Prostate gland (tissue), 2 donors: ENCODE results near the gene MPP3. TPM values are rescaled to one million over a fixed set of nuclear protein-coding genes. Genes with fewer than 3 reads are reported as not detected.

Experiments used
- DNase-seq: peaks from one replicate; pipeline ENCODE4 v3.0.0-alpha.2; 2019; ENCODE audit warnings: low spot score
- H3K27ac ChIP-seq, 2 donors: fragments of 200-600 bp; sonication (generic); 2 replicates each; pipeline ENCODE4 v1.5.1; 2017 to 2019
- H3K27me3 ChIP-seq: fragments of 200-600 bp; sonication (generic); replicated peaks from 2 replicates; pipeline ENCODE4 v1.5.1; 2019; ENCODE audit not compliant: insufficient read depth
- H3K36me3 ChIP-seq, 2 donors: fragments of 200-600 bp; sonication (generic); 1 replicate in 1 of 2; 2 replicates in 1 of 2; pipeline versions ENCODE4 v1.5.1 to v1.8.1; 2017 to 2019
- H3K4me1 ChIP-seq: fragments of 200-600 bp; sonication (generic); replicated peaks from 2 replicates; pipeline ENCODE4 v1.5.1; 2019
- H3K4me3 ChIP-seq, 2 donors: fragments of 200-600 bp; sonication (generic); 2 replicates each; pipeline ENCODE4 v1.5.1; 2017 to 2019
- H3K9me3 ChIP-seq: fragments of 200-600 bp; sonication (generic); 2 replicates; pipeline ENCODE4 v1.5.1; 2017
- CTCF ChIP-seq, 4 experiments: fragments of 200-600 bp in 2 of 4; fragments of 450-650 bp in 2 of 4; sonication (generic) in 2 of 4; IDR thresholded peaks; 1 replicate in 3 of 4; 2 replicates in 1 of 4; pipeline ENCODE4 v1.5.1; 2016 to 2019; ENCODE audit warnings: antibody characterized with exemption in 4 of 4, mild to moderate bottlenecking in 2 of 4, moderate library complexity in 2 of 4
- POLR2A ChIP-seq: fragments of 450-650 bp; IDR thresholded peaks from one replicate; pipeline ENCODE4 v1.6.1; 2016; ENCODE audit warnings: antibody characterized with exemption, mild to moderate bottlenecking
- POLR2AphosphoS5 ChIP-seq: sonication (generic); formaldehyde crosslinking; IDR thresholded peaks from one replicate; pipeline ENCODE4 v1.6.1; 2017; ENCODE audit warnings: antibody characterized with exemption
- WGBS: methylation state at CpG from one replicate; pipeline ENCODE4 v1.1.5; 2018; 5-methylcytosine and 5-hydroxymethylcytosine counted together
- intact Hi-C: fragments of 100-400 bp; cut with DNase I; formaldehyde crosslinking; loops from one replicate; pipeline ENCODE4 v1.14.2; 2022
- total RNA-seq, 2 donors: library from RNA; depleted of rRNA; stranded (reverse); fragments of >200 nt; gene quantifications; one replicate each; pipeline ENCODE4 v1.1.0, GENCODE V29; 2016

Gene MPP3
- total RNA-seq, 2 donors from 2014 or later, result 4.4 to 16.4 TPM

- H3K9me3 ChIP-seq, result no peaks in the 10 kb centered on the region
- no peaks in the 10 kb centered on the region for H3K4me1 ChIP-seq
- intact Hi-C loops, result loop anchor here (10.0 kb wide), 1 partner anchor 181 kb away; no protein-coding TSS in a partner anchor
- WGBS, result 94% methylated on average over 6 of the region's 6 CpGs
- H3K4me3 ChIP-seq, result no peak overlapping the region
- H3K27me3 ChIP-seq, result peaks cover 6% of the 10 kb centered on the region
- no peak overlapping the region for H3K27ac ChIP-seq
- no peaks in the 10 kb centered on the region for H3K36me3 ChIP-seq
- TF ChIP-seq POLR2A (no peak), POLR2AphosphoS5 (no peak), CTCF (IDR thresholded peaks at IDR 0.05) (no peak)
- DNase-seq, result no peak
Measured at GRCh38 chr17:43756201-43756600, 76.7 kb downstream of the MPP3 start.

- intact Hi-C loops, result loop anchor here (10.0 kb wide), 1 partner anchor 181 kb away; no protein-coding TSS in a partner anchor
- Histone ChIP-seq H3K4me3 (no peak overlapping the region), H3K36me3 (no peaks in the 10 kb centered on the region), H3K9me3 (no peaks in the 10 kb centered on the region), H3K27ac (no peak overlapping the region), H3K4me1 (no peaks in the 10 kb centered on the region), H3K27me3 (peaks cover 6% of the 10 kb centered on the region)
- DNase-seq, result no peak
- WGBS, result 5% methylated on average over 53 of the region's 60 CpGs
- TF ChIP-seq CTCF (IDR thresholded peaks at IDR 0.05) (no peak), POLR2A (no peak), POLR2AphosphoS5 (no peak)
Measured at GRCh38 chr17:43755389-43755875, 77.5 kb downstream of the MPP3 start.

GRCh38 chr17:43754947-43755346 lies 78.0 kb downstream of the MPP3 start:
- no peak overlapping the region for H3K4me3 ChIP-seq
- peaks cover 6% of the 10 kb centered on the region for H3K27me3 ChIP-seq
- H3K9me3 ChIP-seq, result no peaks in the 10 kb centered on the region
- WGBS, result 30% methylated on average over 21 of the region's 21 CpGs
- TF ChIP-seq CTCF (IDR thresholded peaks at IDR 0.05) (no peak), POLR2A (no peak), POLR2AphosphoS5 (no peak)
- H3K4me1 ChIP-seq, result no peaks in the 10 kb centered on the region
- H3K36me3 ChIP-seq, result no peaks in the 10 kb centered on the region
- no peak overlapping the region for H3K27ac ChIP-seq
- no peak for DNase-seq
- intact Hi-C loops, result loop anchor here (10.0 kb wide), 1 partner anchor 180 kb away; no protein-coding TSS in a partner anchor

- DNase-seq, result no peak
- Histone ChIP-seq H3K4me3 (no peak overlapping the region), H3K27ac (no peak overlapping the region), H3K36me3 (no peaks in the 10 kb centered on the region), H3K27me3 (peaks cover 6% of the 10 kb centered on the region), H3K4me1 (no peaks in the 10 kb centered on the region), H3K9me3 (no peaks in the 10 kb centered on the region)
- intact Hi-C loops, result loop anchor here (10.0 kb wide), 1 partner anchor 179 kb away; no protein-coding TSS in a partner anchor
- WGBS, result 73% methylated on average over 5 of the region's 5 CpGs
- TF ChIP-seq CTCF (IDR thresholded peaks at IDR 0.05) (no peak), POLR2AphosphoS5 (no peak), POLR2A (no peak)
Measured at GRCh38 chr17:43753493-43754129, 79.3 kb downstream of the MPP3 start.

Other genes starting within 250 kb of the MPP3 start
- gene MEOX1, start 171.2 kb downstream of the MPP3 start, total RNA-seq, result 1 to 10 TPM; 3.4 to 6.1 TPM
- under 1 TPM in 1 of 2 donors, not detected in 1; 0.18 TPM for gene SOST, start 74.4 kb downstream of the MPP3 start, total RNA-seq
- 10 to 100 TPM; 62.4 to 78.9 TPM for gene DUSP3, start 54.2 kb downstream of the MPP3 start, total RNA-seq
- 1 to 10 TPM in 1 of 2 donors, not detected in 1; 1.1 TPM for gene CFAP97D1, start 52.7 kb downstream of the MPP3 start, total RNA-seq
- 10 to 100 TPM in 1 of 2 donors, under 1 TPM in 1; 0.09 to 33.5 TPM for gene CD300LG, start 14.0 kb upstream of the MPP3 start, total RNA-seq
- 10 to 100 TPM; 14.9 to 17.7 TPM for gene MPP2, start 74.4 kb upstream of the MPP3 start, total RNA-seq
- not detected for gene PPY, start 109.3 kb upstream of the MPP3 start, total RNA-seq
- not detected for gene PYY, start 120.8 kb upstream of the MPP3 start, total RNA-seq
- 1 to 10 TPM; 3.1 to 3.8 TPM for gene NAGS, start 171.5 kb upstream of the MPP3 start, total RNA-seq
- 10 to 100 TPM; 48.0 to 51.6 TPM for gene TMEM101, start 181.8 kb upstream of the MPP3 start, total RNA-seq
- gene LSM12, start 233.5 kb upstream of the MPP3 start, total RNA-seq, result 10 to 100 TPM; 30.0 to 45.2 TPM
- gene G6PC3, start 237.6 kb upstream of the MPP3 start, total RNA-seq, result 10 to 100 TPM; 68.9 to 84.8 TPM